Memory B cell (primary cell): ENCODE measurements around the gene WDR20.
"Not testable (repeated sequence)": the region's sequence is repeated elsewhere in the genome, so short reads cannot be mapped to it uniquely, and the experiment has no call there.

Experiments
- ATAC-seq: fragments of 150-1000 bp; cut with Tn5 transposase; 2 replicates; pipeline ENCODE4 v1.10.0; 2021; ENCODE audit warnings: low read depth, mild to moderate bottlenecking, moderate library complexity
- DNase-seq, 2 donors: peaks; one replicate each; pipeline ENCODE4 v3.0.0; 2022; ENCODE audit warnings: low spot score in 2 of 2
- H3K27ac Mint-ChIP-seq: one replicate; pipeline ENCODE4 v1.8.0; 2022; ENCODE audit warnings: mild to moderate bottlenecking, moderate library complexity, mixed read lengths
- H3K27me3 Mint-ChIP-seq: one replicate; pipeline ENCODE4 v1.8.0; 2022; ENCODE audit warnings: mixed read lengths
- H3K36me3 Mint-ChIP-seq: one replicate; pipeline ENCODE4 v1.8.0; 2022; ENCODE audit warnings: mild to moderate bottlenecking, mixed read lengths
- H3K4me1 Mint-ChIP-seq: one replicate; pipeline ENCODE4 v1.8.0; 2022; ENCODE audit warnings: mixed read lengths
- H3K4me3 Mint-ChIP-seq: one replicate; pipeline ENCODE4 v1.8.0; 2022; ENCODE audit warnings: mild to moderate bottlenecking, moderate library complexity, mixed read lengths
- H3K9me3 Mint-ChIP-seq: one replicate; pipeline ENCODE4 v1.8.0; 2022; ENCODE audit warnings: mixed read lengths

WDR20 gene

DNA sequence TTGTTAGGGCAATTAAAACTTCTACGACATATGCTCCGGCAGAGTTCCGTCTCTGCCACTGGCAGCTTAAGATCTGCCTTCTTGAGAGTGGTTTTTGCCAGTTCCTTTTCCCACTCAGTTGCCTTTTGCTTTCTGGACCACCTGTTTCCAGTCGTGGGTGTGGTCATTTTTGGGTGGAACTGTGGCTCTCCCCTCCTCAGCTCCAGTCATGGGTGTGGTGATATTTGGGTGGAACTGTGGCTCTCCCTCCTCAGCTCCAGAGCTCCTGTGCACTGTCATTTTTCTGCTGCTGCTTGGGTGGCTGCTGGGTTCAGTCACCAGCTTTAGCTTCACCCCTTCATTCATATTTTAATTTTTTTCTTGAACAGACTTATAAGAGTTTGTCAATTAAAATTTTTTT, 25.3 kb downstream of the WDR20 start:
- Mint-ChIP-seq H3K9me3 (no peaks in the 10 kb centered on the region), H3K4me3 (no peak overlapping the region), H3K36me3 (peaks cover 20% of the 10 kb centered on the region), H3K4me1 (peaks cover 32% of the 10 kb centered on the region), H3K27ac (no peak overlapping the region), H3K27me3 (no peaks in the 10 kb centered on the region)
- ATAC-seq (no peak), DNase-seq (no peak)

DNA sequence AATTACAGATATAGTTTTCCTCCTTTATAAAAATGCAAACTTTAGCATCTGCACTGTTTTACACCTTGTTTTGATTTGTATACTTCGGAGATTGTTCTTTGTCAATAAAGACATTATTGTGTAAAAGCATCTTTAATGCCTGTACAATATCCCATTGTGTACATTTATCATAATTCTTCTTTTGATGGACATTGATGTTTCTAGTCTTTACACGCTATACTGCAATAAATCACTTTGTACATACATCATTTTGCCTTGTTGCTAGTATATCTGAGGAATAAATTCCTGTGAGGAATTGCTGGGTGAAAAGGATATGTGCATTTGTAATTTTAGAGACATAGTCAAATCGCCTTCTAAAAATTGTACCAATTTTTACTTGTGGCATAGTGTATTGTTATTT, 30.4 kb downstream of the WDR20 start:
- H3K27ac Mint-ChIP-seq, result no peak overlapping the region
- H3K9me3 Mint-ChIP-seq, result no peaks in the 10 kb centered on the region
- peaks cover 21% of the 10 kb centered on the region for H3K4me1 Mint-ChIP-seq
- H3K4me3 Mint-ChIP-seq, result no peak overlapping the region
- DNase-seq (no peak), ATAC-seq (no peak)
- no peaks in the 10 kb centered on the region for H3K27me3 Mint-ChIP-seq
- peaks cover 12% of the 10 kb centered on the region for H3K36me3 Mint-ChIP-seq

DNA sequence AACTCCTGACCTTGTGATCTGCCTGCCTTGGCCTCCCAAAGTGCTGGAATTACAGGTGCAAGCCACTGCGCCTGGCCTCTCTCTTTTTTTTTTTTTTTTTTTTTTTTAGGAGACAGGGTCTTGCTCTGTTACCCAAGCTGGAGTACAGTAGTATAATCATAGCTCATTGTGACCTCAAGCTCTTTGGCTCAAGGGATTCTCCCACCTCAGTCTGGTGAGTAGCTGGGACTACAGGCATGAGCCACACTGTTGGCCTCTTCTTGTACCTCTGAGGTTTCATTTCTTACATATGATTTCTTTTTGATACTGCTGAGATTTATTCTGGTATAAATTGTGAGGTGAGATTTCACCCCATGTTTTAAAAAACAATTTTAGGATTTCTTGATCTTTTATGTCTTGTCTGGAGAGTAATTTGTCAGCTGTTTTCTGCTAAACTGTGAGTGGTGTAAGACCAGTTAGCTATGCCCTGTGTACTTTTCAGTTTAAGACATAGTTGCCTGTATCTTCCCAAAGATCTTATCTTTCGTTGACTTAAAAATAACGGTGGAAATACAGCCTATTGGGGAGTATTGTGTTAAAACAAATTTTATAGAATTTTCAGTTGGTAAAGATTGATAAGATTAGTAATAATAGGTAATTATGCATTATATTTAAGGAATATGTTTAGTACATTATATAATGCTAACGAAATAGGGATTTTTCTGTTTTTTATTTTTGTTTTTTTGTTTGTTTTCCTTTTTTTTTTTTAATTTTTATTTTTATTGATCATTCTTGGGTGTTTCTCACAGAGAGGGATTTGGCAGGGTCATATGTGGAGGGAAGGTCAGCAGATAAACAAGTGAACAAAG, 31.7 kb downstream of the WDR20 start:
- no peaks in the 10 kb centered on the region for H3K27me3 Mint-ChIP-seq
- H3K9me3 Mint-ChIP-seq, result no peaks in the 10 kb centered on the region
- ATAC-seq, result no peak
- no peak overlapping the region for H3K4me3 Mint-ChIP-seq
- peaks cover 27% of the 10 kb centered on the region for H3K4me1 Mint-ChIP-seq
- no peak for DNase-seq
- H3K27ac Mint-ChIP-seq, result no peak overlapping the region
- peaks cover 16% of the 10 kb centered on the region for H3K36me3 Mint-ChIP-seq

DNA sequence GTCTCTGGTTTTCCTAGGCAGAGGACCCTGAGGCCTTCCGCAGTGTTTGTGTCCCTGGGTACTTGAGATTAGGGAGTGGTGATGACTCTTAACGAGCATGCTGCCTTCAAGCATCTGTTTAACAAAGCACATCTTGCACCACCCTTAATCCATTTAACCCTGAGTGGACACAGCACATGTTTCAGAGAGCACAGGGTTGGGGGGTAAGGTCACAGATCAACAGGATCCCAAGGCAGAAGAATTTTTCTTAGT, 32.2 kb downstream of the WDR20 start:
- H3K4me3 Mint-ChIP-seq, H3K9me3 Mint-ChIP-seq, ATAC-seq, H3K27ac Mint-ChIP-seq, DNase-seq, H3K27me3 Mint-ChIP-seq: not testable (repeated sequence)
- Mint-ChIP-seq H3K36me3 (peaks cover 12% of the 10 kb centered on the region), H3K4me1 (peaks cover 24% of the 10 kb centered on the region)

DNA sequence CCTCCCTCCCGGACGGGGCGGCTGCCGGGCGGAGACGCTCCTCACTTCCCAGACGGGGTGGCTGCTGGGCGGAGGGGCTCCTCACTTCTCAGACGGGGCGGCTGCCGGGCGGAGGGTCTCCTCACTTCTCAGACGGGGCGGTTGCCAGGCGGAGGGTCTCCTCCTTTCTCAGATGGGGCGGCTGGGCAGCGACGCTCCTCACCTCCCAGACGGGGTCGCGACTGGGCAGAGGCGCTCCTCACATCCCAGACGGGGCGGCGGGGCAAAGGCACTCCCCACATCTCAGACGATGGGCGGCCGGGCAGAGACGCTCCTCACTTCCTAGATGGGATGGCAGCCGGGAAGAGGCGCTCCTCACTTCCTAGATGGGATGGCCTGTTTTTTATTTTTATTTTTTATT, 33.0 kb downstream of the WDR20 start:
- peaks cover 22% of the 10 kb centered on the region for H3K4me1 Mint-ChIP-seq
- not testable (repeated sequence) for ATAC-seq, H3K9me3 Mint-ChIP-seq, H3K27me3 Mint-ChIP-seq, H3K4me3 Mint-ChIP-seq, H3K27ac Mint-ChIP-seq, DNase-seq, H3K36me3 Mint-ChIP-seq

DNA sequence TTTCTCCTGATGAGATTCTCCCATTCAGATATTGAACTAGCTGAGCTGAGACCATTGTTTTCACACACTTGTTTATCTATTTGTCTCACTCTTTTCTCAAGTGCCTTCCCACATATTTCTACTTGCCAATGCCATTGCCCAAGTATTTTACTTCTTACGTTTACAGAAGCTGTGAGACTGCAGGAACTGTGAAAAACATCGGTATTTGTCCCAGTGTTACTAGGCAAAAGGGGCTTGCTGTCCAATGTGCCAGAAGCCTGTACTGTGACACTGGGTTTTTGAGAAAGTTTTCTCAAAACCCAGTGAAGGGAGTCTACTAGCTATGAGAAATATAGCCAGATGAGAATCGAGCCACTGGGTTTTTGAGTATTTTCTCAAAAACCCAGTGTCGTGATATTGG, 37.5 kb downstream of the WDR20 start:
- Mint-ChIP-seq H3K36me3 (peaks cover 7% of the 10 kb centered on the region), H3K9me3 (no peaks in the 10 kb centered on the region), H3K4me1 (peaks cover 28% of the 10 kb centered on the region), H3K4me3 (no peak overlapping the region), H3K27me3 (no peaks in the 10 kb centered on the region), H3K27ac (no peak overlapping the region)
- ATAC-seq (no peak), DNase-seq (no peak)

DNA sequence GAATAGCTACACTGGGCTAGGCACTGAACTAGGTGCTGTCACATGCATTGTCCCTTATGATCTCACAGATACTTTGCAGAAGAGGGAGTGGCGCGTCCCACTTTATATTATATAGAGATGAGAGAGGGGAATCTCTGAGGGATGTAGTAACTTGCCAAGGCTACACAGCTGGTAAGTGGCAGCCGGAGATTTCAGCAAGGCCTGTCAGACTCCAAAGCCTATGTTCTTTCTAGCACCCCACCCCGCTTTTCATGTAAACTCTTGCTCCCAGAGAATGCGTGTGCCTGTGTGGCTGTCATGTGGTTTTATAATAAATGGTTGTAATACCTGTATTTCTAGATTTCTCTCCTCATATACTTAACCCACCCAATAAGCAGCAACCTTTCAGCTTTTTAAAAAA, 39.1 kb downstream of the WDR20 start:
- H3K4me3 Mint-ChIP-seq, result no peak overlapping the region
- ATAC-seq (no peak), DNase-seq (no peak)
- H3K36me3 Mint-ChIP-seq, result peaks cover 9% of the 10 kb centered on the region
- no peak overlapping the region for H3K27ac Mint-ChIP-seq
- peaks cover 37% of the 10 kb centered on the region for H3K4me1 Mint-ChIP-seq
- no peaks in the 10 kb centered on the region for H3K9me3 Mint-ChIP-seq
- H3K27me3 Mint-ChIP-seq, result no peaks in the 10 kb centered on the region

DNA sequence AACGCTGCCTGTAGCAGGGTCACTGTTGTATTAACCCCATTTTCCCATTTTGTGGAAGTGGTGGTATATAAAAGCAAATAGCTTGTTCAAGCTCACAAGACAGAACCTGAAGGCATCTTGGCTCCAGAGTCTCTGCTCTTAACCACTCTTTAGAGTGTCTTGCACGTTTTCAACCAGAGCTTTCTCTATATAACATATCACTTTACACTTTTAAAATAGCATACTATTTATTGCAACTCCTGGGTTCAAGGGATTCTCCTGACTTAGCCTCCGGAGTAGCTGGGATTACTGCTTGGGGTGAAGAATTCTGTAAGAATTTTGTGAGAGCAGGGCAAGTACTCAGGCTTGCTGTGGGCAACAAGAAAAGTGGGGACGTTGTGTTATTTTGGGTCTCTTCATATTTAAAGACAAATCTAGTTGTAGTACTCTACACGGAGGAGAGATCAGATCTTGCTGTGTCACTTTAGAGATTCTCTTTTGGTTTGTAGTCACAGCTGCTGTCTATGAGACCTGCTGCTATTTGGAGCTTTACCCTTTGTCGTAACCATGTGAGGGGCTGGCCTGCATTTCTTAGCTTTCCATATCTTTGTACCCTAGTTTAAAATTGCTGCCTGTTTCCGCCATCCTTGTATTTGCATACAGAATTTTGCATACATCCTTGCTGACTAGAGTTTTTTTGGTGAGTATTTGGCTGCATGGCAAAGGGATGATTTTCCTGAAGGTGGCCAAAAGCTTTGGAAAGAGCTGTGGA, 40.7 kb downstream of the WDR20 start:
- no peak overlapping the region for H3K27ac Mint-ChIP-seq
- no peak for DNase-seq
- no peak for ATAC-seq
- H3K4me1 Mint-ChIP-seq, result peaks cover 38% of the 10 kb centered on the region
- peak overlapping the region; percentile 9 for H3K4me3 Mint-ChIP-seq
- H3K36me3 Mint-ChIP-seq, result peaks cover 2% of the 10 kb centered on the region
- no peaks in the 10 kb centered on the region for H3K9me3 Mint-ChIP-seq
- no peaks in the 10 kb centered on the region for H3K27me3 Mint-ChIP-seq

DNA sequence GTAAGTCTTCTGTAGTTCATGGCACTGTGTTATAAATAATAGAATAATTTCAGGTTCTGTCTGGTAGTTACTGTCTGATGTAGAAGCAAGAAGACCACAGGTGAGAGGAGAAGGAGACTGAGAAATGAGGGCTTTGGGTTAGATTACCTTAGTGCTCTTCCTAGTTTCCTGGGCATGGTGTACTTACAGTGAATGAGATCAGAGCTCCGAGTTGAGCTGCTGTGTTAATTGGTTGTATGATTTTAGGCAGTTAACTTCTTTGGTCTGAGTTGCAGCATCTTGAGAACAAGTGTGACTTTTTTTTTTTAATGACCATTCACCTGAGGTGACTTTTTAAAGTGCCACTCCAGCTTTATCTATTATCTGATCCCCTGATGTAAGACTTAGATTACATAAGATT, 41.5 kb downstream of the WDR20 start:
- DNase-seq (no peak), ATAC-seq (no peak)
- peaks cover 39% of the 10 kb centered on the region for H3K4me1 Mint-ChIP-seq
- peaks cover 2% of the 10 kb centered on the region for H3K36me3 Mint-ChIP-seq
- H3K27me3 Mint-ChIP-seq, result no peaks in the 10 kb centered on the region
- H3K4me3 Mint-ChIP-seq, result no peak overlapping the region
- no peaks in the 10 kb centered on the region for H3K9me3 Mint-ChIP-seq
- no peak overlapping the region for H3K27ac Mint-ChIP-seq

DNA sequence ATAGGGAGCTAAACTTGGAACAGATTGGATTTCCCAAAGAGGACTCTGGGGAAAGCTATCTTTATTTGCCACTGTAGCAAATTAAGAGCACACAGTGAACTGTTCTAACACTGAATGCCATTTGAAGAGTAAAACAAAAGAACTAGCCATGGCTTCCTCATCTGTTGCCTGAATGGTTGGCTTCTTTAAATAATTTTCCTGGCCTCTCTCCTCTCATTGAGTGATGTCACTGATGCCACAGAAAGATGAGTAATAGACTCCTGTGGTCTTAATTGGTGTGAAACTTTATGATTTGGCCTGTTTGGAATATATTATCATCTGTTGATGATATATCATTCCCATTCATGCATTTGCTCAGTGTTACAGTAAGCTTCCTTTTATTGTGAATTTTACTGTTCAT, 42.5 kb downstream of the WDR20 start:
- peaks cover 2% of the 10 kb centered on the region for H3K36me3 Mint-ChIP-seq
- no peak for ATAC-seq
- peaks cover 35% of the 10 kb centered on the region for H3K4me1 Mint-ChIP-seq

DNA sequence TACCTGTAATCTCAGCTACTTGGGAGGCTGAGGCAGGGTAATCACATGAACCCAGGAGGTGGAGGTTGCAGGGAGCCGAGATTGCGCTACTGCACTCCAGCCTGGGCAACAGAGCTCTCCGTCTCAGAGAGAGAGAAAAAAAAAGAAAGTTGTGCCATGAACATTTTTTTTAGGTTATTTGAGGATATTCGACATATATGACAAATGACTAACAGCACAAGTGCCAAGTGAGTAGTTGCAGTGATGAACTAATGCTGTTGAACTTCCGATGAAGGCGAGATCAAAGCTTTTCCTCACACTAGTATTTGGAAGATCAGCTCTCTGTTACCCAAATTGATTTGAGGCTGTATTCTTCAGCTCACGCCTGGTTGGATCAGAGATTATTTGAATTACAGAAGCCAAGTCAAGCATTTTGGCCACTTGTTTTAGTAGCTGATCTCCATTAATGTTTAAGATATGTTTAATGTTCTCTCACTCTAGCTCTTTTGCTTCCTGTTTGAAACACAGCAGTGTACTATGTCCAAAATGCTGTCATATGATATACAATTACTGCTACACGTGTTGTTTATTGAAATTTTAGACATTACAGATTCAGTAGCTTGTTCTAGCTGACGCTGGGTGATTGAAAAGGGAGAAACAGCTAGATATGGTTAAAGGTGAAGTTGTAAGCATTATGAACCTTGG, 43.4 kb downstream of the WDR20 start:
- Mint-ChIP-seq H3K4me3 (no peak overlapping the region), H3K27me3 (no peaks in the 10 kb centered on the region)
- no peak for DNase-seq

More for the DNA sequence above, 42.5 kb downstream of the WDR20 start:
- Mint-ChIP-seq H3K27ac (no peak overlapping the region), H3K27me3 (no peaks in the 10 kb centered on the region), H3K4me3 (no peak overlapping the region), H3K9me3 (no peaks in the 10 kb centered on the region)
- DNase-seq, result no peak

DNA sequence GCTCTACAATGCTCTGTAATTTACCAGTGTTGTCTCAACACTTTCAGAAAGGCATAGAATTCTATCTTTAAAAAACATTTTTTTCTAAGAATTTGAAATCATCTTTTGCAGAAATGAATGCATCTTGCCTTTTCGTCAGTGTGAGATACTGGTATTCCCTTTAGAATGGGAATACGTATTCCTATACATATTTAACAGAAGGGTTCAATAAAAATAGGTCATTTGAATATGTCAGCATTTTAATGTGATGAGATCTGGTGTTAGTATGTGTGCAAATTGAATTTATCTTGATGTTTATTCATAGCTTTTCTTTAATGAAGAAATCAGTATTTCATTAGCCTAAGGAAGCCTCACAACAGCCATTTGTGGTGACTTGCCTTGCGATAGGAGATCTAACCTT, 44.2 kb downstream of the WDR20 start:
- H3K27ac Mint-ChIP-seq, result no peak overlapping the region
- peaks cover 36% of the 10 kb centered on the region for H3K4me1 Mint-ChIP-seq
- DNase-seq (no peak), ATAC-seq (no peak)
- no peaks in the 10 kb centered on the region for H3K9me3 Mint-ChIP-seq
- peaks cover 2% of the 10 kb centered on the region for H3K36me3 Mint-ChIP-seq
- no peak overlapping the region for H3K4me3 Mint-ChIP-seq
- no peaks in the 10 kb centered on the region for H3K27me3 Mint-ChIP-seq

More for the DNA sequence above, 43.4 kb downstream of the WDR20 start:
- Mint-ChIP-seq H3K27ac (no peak overlapping the region), H3K4me1 (peaks cover 36% of the 10 kb centered on the region), H3K9me3 (no peaks in the 10 kb centered on the region), H3K36me3 (peaks cover 2% of the 10 kb centered on the region)
- ATAC-seq, result no peak

DNA sequence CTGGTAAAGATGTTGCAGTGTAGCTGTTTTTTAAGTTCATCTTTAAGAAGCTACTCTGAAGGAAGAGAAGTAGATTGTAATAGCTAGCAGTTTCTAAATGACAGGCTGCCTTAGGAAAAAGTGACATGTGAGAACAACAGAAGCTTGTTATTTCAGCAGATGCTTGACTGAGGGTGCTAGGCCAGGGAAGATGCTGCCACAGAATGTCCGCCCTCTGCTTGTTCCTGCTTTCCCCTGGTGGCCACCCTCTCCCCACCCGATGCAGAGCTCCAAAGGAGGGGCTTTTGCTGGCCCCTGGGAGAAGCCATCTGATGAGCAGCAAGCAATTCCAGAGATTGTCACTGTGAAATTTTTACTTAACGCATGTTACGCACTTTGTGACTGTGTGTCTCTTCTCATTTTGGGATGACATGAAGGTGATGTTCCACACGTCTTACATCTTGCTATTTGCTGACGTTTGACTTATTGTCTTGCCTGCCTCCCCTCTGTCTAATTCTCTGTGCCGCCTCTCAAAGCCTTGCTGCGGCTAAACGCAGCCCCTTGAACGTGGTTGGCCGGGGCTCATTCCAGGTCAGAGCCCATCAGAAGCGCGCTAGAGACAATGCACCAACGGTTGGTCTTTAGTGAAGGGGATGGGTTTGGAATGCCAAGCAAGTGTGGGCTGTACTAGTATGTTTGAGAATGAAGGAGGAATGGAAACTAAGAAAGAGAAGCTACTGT, 44.8 kb downstream of the WDR20 start:
- Mint-ChIP-seq H3K4me1 (peaks cover 36% of the 10 kb centered on the region), H3K36me3 (peaks cover 2% of the 10 kb centered on the region), H3K27me3 (no peaks in the 10 kb centered on the region), H3K27ac (no peak overlapping the region), H3K4me3 (no peak overlapping the region), H3K9me3 (no peaks in the 10 kb centered on the region)
- ATAC-seq (no peak), DNase-seq (no peak)

DNA sequence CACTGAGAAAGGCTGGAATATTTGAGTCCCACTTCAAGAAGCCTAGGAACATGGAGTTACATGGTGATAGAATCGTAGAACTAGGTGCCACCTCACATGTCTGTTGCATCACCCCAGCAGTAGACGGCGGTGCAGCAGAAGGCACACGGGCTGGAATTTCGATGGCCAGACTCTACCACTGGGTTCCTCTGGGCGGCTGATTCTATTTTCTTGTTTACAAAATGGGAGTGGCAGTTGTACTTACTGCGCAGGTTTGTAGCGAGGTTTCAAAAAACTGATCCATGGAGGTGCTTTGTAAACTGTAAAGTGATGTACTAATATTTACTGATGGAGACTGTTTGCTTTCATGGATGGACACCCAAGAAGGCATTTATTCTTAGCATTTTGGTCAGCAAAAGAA, 45.7 kb downstream of the WDR20 start:
- Mint-ChIP-seq H3K4me3 (no peak overlapping the region), H3K36me3 (peaks cover 2% of the 10 kb centered on the region), H3K27ac (no peak overlapping the region), H3K4me1 (peaks cover 38% of the 10 kb centered on the region), H3K9me3 (no peaks in the 10 kb centered on the region), H3K27me3 (no peaks in the 10 kb centered on the region)
- ATAC-seq, result no peak
- no peak for DNase-seq
